Fibroblast of skin of right biceps (primary cell): ENCODE data around the gene CST7.
A peak's percentile ranks its signal among the peaks of the same experiment; 100 is the strongest.
"Not testable (repeated sequence)": the region's sequence is repeated elsewhere in the genome, so short reads cannot be mapped to it uniquely, and the experiment has no call there.

Source experiments
- DNase-seq: peaks from one replicate; pipeline ENCODE4 v3.0.0-alpha.2; 2013

Gene CST7

GRCh38 chr20:24929867-24930723 is 19.0 kb upstream of the CST7 start:
- DNase-seq = not testable (repeated sequence)

GRCh38 chr20:24930724-24931688 is 18.1 kb upstream of the CST7 start:
- DNase-seq = not testable (repeated sequence)

GRCh38 chr20:24931893-24932292 is 17.2 kb upstream of the CST7 start:
- peak; percentile 15 for DNase-seq

GRCh38 chr20:24933266-24933908 is 15.7 kb upstream of the CST7 start:
- DNase-seq = no peak

GRCh38 chr20:24934101-24934661 is 14.9 kb upstream of the CST7 start:
- no peak for DNase-seq

- no peak for DNase-seq
These were observed 14.4 kb upstream of the CST7 start for GRCh38 chr20:24934716-24935115.

GRCh38 chr20:24935140-24935539 is 13.9 kb upstream of the CST7 start:
- no peak for DNase-seq

- no peak for DNase-seq
These were observed 13.1 kb upstream of the CST7 start for GRCh38 chr20:24935766-24936525.

- DNase-seq = no peak
These were observed 12.3 kb upstream of the CST7 start for GRCh38 chr20:24936526-24937407.

- no peak for DNase-seq
These were observed 11.5 kb upstream of the CST7 start for GRCh38 chr20:24937579-24937978.

- no peak for DNase-seq
These were observed 10.6 kb upstream of the CST7 start for GRCh38 chr20:24938498-24938897.

GRCh38 chr20:24939036-24939435 is 10.0 kb upstream of the CST7 start:
- DNase-seq = no peak

- no peak for DNase-seq
These were observed 6.4 kb upstream of the CST7 start for GRCh38 chr20:24942679-24943078.

- DNase-seq = no peak
These were observed 5.9 kb upstream of the CST7 start for GRCh38 chr20:24943196-24943595.

- DNase-seq = no peak
These were observed 5.3 kb upstream of the CST7 start for GRCh38 chr20:24943731-24944130.

- not testable (repeated sequence) for DNase-seq
These were observed 2.7 kb upstream of the CST7 start for GRCh38 chr20:24946376-24946775.

- not testable (repeated sequence) for DNase-seq
These were observed 602 bp upstream of the CST7 start for GRCh38 chr20:24948396-24948938.

- no peak for DNase-seq
These were observed 673 bp downstream of the CST7 start for GRCh38 chr20:24949756-24950127.

GRCh38 chr20:24950128-24950835 is 1.2 kb downstream of the CST7 start:
- DNase-seq = no peak
